Measurements from ENCODE around the gene LIPM.

The LIPM gene

DNA sequence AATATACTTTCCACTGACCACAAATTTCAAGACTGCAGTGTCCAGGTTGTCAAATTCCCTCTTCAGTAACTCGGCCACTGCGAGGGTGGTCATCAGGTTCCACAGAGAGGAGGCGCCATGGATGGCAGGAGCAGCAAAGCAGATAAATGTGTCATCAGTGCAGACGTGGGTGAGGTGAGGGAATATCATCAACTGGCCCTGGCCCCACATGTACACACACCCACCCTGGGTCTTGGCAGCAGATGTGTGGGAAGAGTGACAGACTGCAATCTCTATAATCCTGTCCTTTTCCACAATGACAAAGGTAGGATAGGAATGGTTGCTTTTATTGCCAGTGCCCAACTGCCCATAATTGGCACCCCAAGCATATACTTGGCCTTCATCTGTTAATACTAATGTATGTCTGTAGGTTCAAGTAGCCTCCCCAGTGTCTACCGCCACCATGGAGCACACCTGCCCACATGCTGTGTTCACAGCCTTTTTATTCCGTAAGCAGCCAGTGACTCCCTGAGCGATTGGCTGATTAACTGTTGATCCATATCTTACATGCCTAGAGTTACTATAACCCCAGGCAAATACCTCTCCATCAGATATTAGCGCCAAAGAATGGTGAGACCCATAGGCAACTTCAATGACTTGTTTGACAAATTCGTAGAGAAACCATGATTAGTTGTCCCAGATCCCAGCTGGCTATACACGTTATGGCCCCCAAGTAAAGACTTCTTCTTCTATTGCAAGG, 16.3 kb upstream of the LIPM start:
- Histone ChIP-seq H3K9me3 (ENCODE audit: control insufficient read depth, insufficient read depth, low read depth, low read length) (no peaks in the 10 kb centered on the region), H3K27ac (ENCODE audit: extremely low read depth, low read depth, low read length) (no peak overlapping the region), H3K36me3 (ENCODE audit: control insufficient read depth in 2 of 2, insufficient read depth in 1 of 2, low read length in 2 of 2) (no peaks in the 10 kb centered on the region), H3K4me3 (ENCODE audit: low read depth, low read length) (no peak overlapping the region), H3K4me1 (ENCODE audit: control insufficient read depth, insufficient read depth, low read length) (no peaks in the 10 kb centered on the region)
- ChIA-PET CTCF (interaction anchor here (0.6 kb wide), 1 partner anchor 148 kb away, joined by 3 read pairs; no protein-coding TSS in a partner anchor), POLR2A (no interaction called here)
- no peak for TF ChIP-seq ZNF19 (tag by site-specific recombination; IDR thresholded peaks at IDR 0.05; ENCODE audit: low read depth)
- TF ChIP-seq ZFHX2 (tag by site-specific recombination; conservative IDR thresholded peaks at IDR 0.05), result peak; percentile 82
- TF ChIP-seq ZNF514 (tag by site-specific recombination; IDR thresholded peaks at IDR 0.05), result no peak
- TF ChIP-seq ZNF518A (tag by site-specific recombination; conservative IDR thresholded peaks at IDR 0.05; ENCODE audit: low read depth), result no peak
- TF ChIP-seq, protein P1, sequence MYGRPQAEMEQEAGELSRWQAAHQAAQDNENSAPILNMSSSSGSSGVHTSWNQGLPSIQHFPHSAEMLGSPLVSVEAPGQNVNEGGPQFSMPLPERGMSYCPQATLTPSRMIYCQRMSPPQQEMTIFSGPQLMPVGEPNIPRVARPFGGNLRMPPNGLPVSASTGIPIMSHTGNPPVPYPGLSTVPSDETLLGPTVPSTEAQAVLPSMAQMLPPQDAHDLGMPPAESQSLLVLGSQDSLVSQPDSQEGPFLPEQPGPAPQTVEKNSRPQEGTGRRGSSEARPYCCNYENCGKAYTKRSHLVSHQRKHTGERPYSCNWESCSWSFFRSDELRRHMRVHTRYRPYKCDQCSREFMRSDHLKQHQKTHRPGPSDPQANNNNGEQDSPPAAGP (tag by site-specific recombination; IDR thresholded peaks at IDR 0.05), result no peak
- TF ChIP-seq ZNF211 (tag by site-specific recombination; IDR thresholded peaks at IDR 0.05; ENCODE audit: low read depth), result no peak
- peak; percentile 90 for TF ChIP-seq EGR2 (tag by site-specific recombination; IDR thresholded peaks at IDR 0.05; ENCODE audit: low read depth)

DNA sequence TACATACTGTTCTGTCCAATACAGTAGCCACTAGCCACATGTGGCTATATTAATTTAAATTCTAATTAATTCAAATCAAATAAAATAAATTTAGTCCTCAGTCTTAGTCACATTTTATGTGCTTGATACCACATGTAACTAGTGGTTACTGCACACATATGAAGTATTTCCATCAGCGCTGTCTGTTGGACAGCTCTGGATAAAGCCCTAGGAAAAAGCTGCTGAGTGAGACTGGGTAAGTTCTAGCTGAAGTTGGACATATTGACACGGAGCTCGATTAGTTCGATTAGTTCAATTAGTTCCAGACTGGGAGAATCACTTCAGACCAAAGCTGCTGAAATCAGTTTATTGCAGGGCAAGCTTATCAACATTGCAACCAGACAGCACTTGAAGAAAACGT, 15.1 kb upstream of the LIPM start:
- no peaks in the 10 kb centered on the region for H3K9me3 ChIP-seq (ENCODE audit: control insufficient read depth, insufficient read depth, low read depth, low read length)
- ChIA-PET CTCF (interaction anchor here (0.6 to 0.9 kb wide), 2 partner anchors 100 to 302 kb away, joined by 3 to 4 read pairs; no protein-coding TSS in a partner anchor), POLR2A (no interaction called here)
- no peak overlapping the region for H3K27ac ChIP-seq (ENCODE audit: extremely low read depth, low read depth, low read length)
- H3K36me3 ChIP-seq (ENCODE audit: control insufficient read depth in 2 of 2, insufficient read depth in 1 of 2, low read length in 2 of 2), result no peaks in the 10 kb centered on the region
- TF ChIP-seq, protein P2, sequence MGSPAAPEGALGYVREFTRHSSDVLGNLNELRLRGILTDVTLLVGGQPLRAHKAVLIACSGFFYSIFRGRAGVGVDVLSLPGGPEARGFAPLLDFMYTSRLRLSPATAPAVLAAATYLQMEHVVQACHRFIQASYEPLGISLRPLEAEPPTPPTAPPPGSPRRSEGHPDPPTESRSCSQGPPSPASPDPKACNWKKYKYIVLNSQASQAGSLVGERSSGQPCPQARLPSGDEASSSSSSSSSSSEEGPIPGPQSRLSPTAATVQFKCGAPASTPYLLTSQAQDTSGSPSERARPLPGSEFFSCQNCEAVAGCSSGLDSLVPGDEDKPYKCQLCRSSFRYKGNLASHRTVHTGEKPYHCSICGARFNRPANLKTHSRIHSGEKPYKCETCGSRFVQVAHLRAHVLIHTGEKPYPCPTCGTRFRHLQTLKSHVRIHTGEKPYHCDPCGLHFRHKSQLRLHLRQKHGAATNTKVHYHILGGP (tag by site-specific recombination; IDR thresholded peaks at IDR 0.05), result no peak
- TF ChIP-seq ZNF354C (tag by site-specific recombination; IDR thresholded peaks at IDR 0.05; ENCODE audit: borderline replicate concordance, low read depth), result no peak
- TF ChIP-seq, protein P3, sequence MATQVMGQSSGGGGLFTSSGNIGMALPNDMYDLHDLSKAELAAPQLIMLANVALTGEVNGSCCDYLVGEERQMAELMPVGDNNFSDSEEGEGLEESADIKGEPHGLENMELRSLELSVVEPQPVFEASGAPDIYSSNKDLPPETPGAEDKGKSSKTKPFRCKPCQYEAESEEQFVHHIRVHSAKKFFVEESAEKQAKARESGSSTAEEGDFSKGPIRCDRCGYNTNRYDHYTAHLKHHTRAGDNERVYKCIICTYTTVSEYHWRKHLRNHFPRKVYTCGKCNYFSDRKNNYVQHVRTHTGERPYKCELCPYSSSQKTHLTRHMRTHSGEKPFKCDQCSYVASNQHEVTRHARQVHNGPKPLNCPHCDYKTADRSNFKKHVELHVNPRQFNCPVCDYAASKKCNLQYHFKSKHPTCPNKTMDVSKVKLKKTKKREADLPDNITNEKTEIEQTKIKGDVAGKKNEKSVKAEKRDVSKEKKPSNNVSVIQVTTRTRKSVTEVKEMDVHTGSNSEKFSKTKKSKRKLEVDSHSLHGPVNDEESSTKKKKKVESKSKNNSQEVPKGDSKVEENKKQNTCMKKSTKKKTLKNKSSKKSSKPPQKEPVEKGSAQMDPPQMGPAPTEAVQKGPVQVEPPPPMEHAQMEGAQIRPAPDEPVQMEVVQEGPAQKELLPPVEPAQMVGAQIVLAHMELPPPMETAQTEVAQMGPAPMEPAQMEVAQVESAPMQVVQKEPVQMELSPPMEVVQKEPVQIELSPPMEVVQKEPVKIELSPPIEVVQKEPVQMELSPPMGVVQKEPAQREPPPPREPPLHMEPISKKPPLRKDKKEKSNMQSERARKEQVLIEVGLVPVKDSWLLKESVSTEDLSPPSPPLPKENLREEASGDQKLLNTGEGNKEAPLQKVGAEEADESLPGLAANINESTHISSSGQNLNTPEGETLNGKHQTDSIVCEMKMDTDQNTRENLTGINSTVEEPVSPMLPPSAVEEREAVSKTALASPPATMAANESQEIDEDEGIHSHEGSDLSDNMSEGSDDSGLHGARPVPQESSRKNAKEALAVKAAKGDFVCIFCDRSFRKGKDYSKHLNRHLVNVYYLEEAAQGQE (tag by site-specific recombination; IDR thresholded peaks at IDR 0.05), result peak; percentile 63; the same call in 1 of the 2 replicates
- no peaks in the 10 kb centered on the region for H3K4me1 ChIP-seq (ENCODE audit: control insufficient read depth, insufficient read depth, low read length)
- no peak overlapping the region for H3K4me3 ChIP-seq (ENCODE audit: low read depth, low read length)

Measured in HEK293 (cell line).